Measurements from ENCODE around the gene MYO15A.

GRCh38 chr17:18218756-18219415 is 110.3 kb downstream of the MYO15A start:
- TF ChIP-seq POLR2AphosphoS5 (IDR thresholded peaks at IDR 0.05; ENCODE audit: insufficient read depth in 1 of 2, low read depth in 1 of 2), result no peak
- TF ChIP-seq, protein P1, sequence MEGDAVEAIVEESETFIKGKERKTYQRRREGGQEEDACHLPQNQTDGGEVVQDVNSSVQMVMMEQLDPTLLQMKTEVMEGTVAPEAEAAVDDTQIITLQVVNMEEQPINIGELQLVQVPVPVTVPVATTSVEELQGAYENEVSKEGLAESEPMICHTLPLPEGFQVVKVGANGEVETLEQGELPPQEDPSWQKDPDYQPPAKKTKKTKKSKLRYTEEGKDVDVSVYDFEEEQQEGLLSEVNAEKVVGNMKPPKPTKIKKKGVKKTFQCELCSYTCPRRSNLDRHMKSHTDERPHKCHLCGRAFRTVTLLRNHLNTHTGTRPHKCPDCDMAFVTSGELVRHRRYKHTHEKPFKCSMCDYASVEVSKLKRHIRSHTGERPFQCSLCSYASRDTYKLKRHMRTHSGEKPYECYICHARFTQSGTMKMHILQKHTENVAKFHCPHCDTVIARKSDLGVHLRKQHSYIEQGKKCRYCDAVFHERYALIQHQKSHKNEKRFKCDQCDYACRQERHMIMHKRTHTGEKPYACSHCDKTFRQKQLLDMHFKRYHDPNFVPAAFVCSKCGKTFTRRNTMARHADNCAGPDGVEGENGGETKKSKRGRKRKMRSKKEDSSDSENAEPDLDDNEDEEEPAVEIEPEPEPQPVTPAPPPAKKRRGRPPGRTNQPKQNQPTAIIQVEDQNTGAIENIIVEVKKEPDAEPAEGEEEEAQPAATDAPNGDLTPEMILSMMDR (IDR thresholded peaks at IDR 0.05), result no peak
